Adrenal gland (tissue), 12 donors: ENCODE results near the gene RPL35. TPM values are rescaled to one million over a fixed set of nuclear protein-coding genes. Genes with fewer than 3 reads are reported as not detected.

ENCODE experiments used
- DNase-seq, 7 donors: peaks; one replicate each; pipeline ENCODE4 v3.0.0-alpha.2; 2019 to 2020
- H3K27ac ChIP-seq, 5 donors: fragments of 200-600 bp; sonication (generic) in 4 of 5; 1 replicate in 3 of 5; 2 replicates in 2 of 5; pipeline versions ENCODE4 v1.5.1 to v1.8.0; 2016 to 2020; ENCODE audit warnings: mild to moderate bottlenecking in 1 of 5
- H3K27me3 ChIP-seq: fragments of 200-600 bp; 2 replicates; pipeline ENCODE4 v1.8.0; 2021
- H3K36me3 ChIP-seq, 2 donors: fragments of 200-600 bp; replicated peaks in 1 of 2; 1 replicate in 1 of 2; 2 replicates in 1 of 2; pipeline versions ENCODE4 v1.5.1 to v1.8.0; 2018 to 2022
- H3K4me1 ChIP-seq, 2 donors: fragments of 200-600 bp; replicated peaks in 1 of 2; 1 replicate in 1 of 2; 2 replicates in 1 of 2; pipeline versions ENCODE4 v1.5.1 to v1.8.0; 2018 to 2021
- H3K4me3 ChIP-seq, 4 donors: fragments of 200-600 bp; sonication (generic) in 3 of 4; one replicate each; pipeline ENCODE4 v1.5.1; 2016 to 2018
- H3K9me3 ChIP-seq, 3 donors: fragments of 200-600 bp; sonication (generic) in 1 of 3; replicated peaks in 1 of 3; 1 replicate in 2 of 3; 2 replicates in 1 of 3; pipeline versions ENCODE4 v1.5.1 to v1.8.0; 2016 to 2021
- CTCF ChIP-seq, 6 experiments: fragments of 450-650 bp in 4 of 6; fragments of 200-600 bp in 2 of 6; sonication (generic) in 1 of 6; IDR thresholded peaks; 1 replicate in 5 of 6; 2 replicates in 1 of 6; pipeline versions ENCODE4 v1.5.1 to v1.8.0; 2016 to 2021; ENCODE audit warnings: antibody characterized with exemption in 6 of 6, mild to moderate bottlenecking in 2 of 6, moderate library complexity in 1 of 6
- POLR2A ChIP-seq, 2 donors: fragments of 450-650 bp; IDR thresholded peaks; one replicate each; pipeline ENCODE4 v1.6.1; 2017; ENCODE audit warnings: antibody characterized with exemption in 2 of 2, mild to moderate bottlenecking in 2 of 2, moderate library complexity in 1 of 2
- WGBS, 4 donors: extraction: QIAGEN DNeasy Blood & Tissue Kit in 2 of 4; methylation state at CpG; one replicate each; pipeline versions ENCODE4 v1.1.5 to v1.1.7; 2013 to 2017; 5-methylcytosine and 5-hydroxymethylcytosine counted together
- intact Hi-C, 2 donors: fragments of 100-400 bp; cut with DNase I; formaldehyde crosslinking; loops; one replicate each; pipeline versions ENCODE4 v1.14.1 to v1.15.0; 2022 to 2023
- polyA plus RNA-seq, 3 donors: library from polyadenylated mRNA; stranded (reverse); fragments of 200-250 nt in 2 of 3; fragments of 350-450 nt in 1 of 3; fragmentation: Illumina TruSeq in 1 of 3; extraction: RNeasy Lipid Tissue Mini Kit (QIAGEN cat#74804) in 1 of 3; gene quantifications; one replicate each; pipeline ENCODE4 v1.2.3, GENCODE V29; 2013 to 2014
- total RNA-seq, 9 donors: library from RNA; depleted of rRNA in 4 of 9; stranded (reverse); fragments of >200 nt in 4 of 9; fragments of 120-200 nt in 1 of 9; fragmentation: NEBNext Ultra II Directional in 1 of 9; extraction: Animal tissue kit (Norgen Biotek cat#: 25700) in 1 of 9; gene quantifications; one replicate each; pipeline versions ENCODE4 v1.1.0 to v1.2.4, GENCODE V29; 2013 to 2023
- donor health status: healthy with polysubstance abuse.
- donor health status: Bipolar disorder and iron deficiency.
- donor health status: DM: yes; HTN: yes; CAD: no.
- donor health status: DM: no; HTN: no; CAD: no.
- donor health status: DM: no; HTN: no; CAD: no.
- donor health status: DM: yes; HTN: yes; CAD: no.

RPL35 gene
- total and polyA plus RNA-seq, 12 donors = 884 to 4,952 (median 1,541) TPM

- H3K27ac ChIP-seq = peak overlapping the region in 3 of 5 donors; percentile 33 to 46 (median 42)
- TF ChIP-seq POLR2A (IDR thresholded peaks at IDR 0.05) = no peak
- TF ChIP-seq CTCF (IDR thresholded peaks at IDR 0.05) = no peak
Measured at GRCh38 chr9:124878518-124878917, 16.8 kb upstream of the RPL35 start.

GRCh38 chr9:124878021-124878420 is 16.3 kb upstream of the RPL35 start:
- DNase-seq = no peak
- Histone ChIP-seq H3K4me3 (no peak overlapping the region), H3K27ac (peak overlapping the region in 3 of 5 donors; percentile 33 to 46 (median 42)), H3K36me3 (peaks cover 0 to 90% of the 10 kb centered on the region in 2 donors), H3K27me3 (no peaks in the 10 kb centered on the region), H3K4me1 (peaks cover 17 to 32% of the 10 kb centered on the region in 2 donors), H3K9me3 (no peaks in the 10 kb centered on the region)
- intact Hi-C loops = no loop called here
- TF ChIP-seq CTCF (IDR thresholded peaks at IDR 0.05) = no peak
- no peak for TF ChIP-seq POLR2A (IDR thresholded peaks at IDR 0.05)
- 35 to 60% (median 42%) methylated on average over 1 of the region's 1 CpG for WGBS, 4 donors

More at GRCh38 chr9:124878518-124878917, 16.8 kb upstream of the RPL35 start:
- DNase-seq = no peak
- Histone ChIP-seq H3K36me3 (peaks cover 0 to 92% of the 10 kb centered on the region in 2 donors), H3K27me3 (no peaks in the 10 kb centered on the region), H3K4me3 (no peak overlapping the region), H3K4me1 (peaks cover 13 to 27% of the 10 kb centered on the region in 2 donors), H3K9me3 (no peaks in the 10 kb centered on the region)
- 82 to 90% (median 84%) methylated on average over 6 of the region's 6 CpGs for WGBS, 4 donors
- intact Hi-C loops = no loop called here

GRCh38 chr9:124877021-124877782 is 15.4 kb upstream of the RPL35 start:
- intact Hi-C loops = no loop called here
- Histone ChIP-seq H3K36me3 (peaks cover 0 to 83% of the 10 kb centered on the region in 2 donors), H3K9me3 (no peaks in the 10 kb centered on the region), H3K4me1 (peaks cover 22 to 40% of the 10 kb centered on the region in 2 donors), H3K4me3 (no peak overlapping the region), H3K27me3 (no peaks in the 10 kb centered on the region), H3K27ac (peak overlapping the region in 2 of 5 donors; percentile 33 to 46)
- TF ChIP-seq CTCF (IDR thresholded peaks at IDR 0.05) (no peak), POLR2A (IDR thresholded peaks at IDR 0.05) (no peak)
- 85 to 90% (median 86%) methylated on average over 14 of the region's 14 CpGs for WGBS, 4 donors
- DNase-seq = no peak

- Histone ChIP-seq H3K4me1 (peaks cover 39 to 57% of the 10 kb centered on the region in 2 donors), H3K27me3 (no peaks in the 10 kb centered on the region), H3K9me3 (no peaks in the 10 kb centered on the region), H3K36me3 (peaks cover 0 to 66% of the 10 kb centered on the region in 2 donors), H3K27ac (peak overlapping the region in 1 of 5 donors; percentile 32), H3K4me3 (no peak overlapping the region)
- intact Hi-C loops = no loop called here
- no peak for DNase-seq
- TF ChIP-seq POLR2A (IDR thresholded peaks at IDR 0.05) = no peak
- no peak for TF ChIP-seq CTCF (IDR thresholded peaks at IDR 0.05)
- WGBS, 4 donors = 56 to 90% (median 73%) methylated on average over 2 to 6 of the region's 6 CpGs
Measured at GRCh38 chr9:124875501-124875900, 13.7 kb upstream of the RPL35 start.
